Measurements from ENCODE around the gene MAPKAPK3.
A peak's percentile ranks its signal among the peaks of the same experiment; 100 is the strongest.

MAPKAPK3 gene

DNA sequence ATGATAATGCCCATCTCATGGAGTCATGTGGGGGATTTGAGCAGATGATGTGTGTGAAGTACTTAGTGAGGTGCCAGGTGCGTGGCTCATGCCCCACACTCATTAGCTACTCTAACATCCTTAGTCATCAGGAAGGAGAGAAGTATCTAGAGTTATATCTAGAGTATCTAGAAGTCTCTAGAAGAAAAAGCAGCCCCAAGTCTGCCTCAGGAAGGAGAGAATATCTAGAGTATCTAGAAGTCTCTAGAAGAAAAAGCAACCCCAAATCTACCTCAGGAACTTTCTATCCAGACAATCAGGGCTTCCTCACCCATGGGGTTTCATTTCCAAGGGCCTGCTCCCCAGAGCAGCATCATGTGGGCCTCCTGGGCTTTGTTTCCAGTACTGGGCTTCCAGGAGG, 33.1 kb downstream of the MAPKAPK3 start:
- TF ChIP-seq, protein P1, sequence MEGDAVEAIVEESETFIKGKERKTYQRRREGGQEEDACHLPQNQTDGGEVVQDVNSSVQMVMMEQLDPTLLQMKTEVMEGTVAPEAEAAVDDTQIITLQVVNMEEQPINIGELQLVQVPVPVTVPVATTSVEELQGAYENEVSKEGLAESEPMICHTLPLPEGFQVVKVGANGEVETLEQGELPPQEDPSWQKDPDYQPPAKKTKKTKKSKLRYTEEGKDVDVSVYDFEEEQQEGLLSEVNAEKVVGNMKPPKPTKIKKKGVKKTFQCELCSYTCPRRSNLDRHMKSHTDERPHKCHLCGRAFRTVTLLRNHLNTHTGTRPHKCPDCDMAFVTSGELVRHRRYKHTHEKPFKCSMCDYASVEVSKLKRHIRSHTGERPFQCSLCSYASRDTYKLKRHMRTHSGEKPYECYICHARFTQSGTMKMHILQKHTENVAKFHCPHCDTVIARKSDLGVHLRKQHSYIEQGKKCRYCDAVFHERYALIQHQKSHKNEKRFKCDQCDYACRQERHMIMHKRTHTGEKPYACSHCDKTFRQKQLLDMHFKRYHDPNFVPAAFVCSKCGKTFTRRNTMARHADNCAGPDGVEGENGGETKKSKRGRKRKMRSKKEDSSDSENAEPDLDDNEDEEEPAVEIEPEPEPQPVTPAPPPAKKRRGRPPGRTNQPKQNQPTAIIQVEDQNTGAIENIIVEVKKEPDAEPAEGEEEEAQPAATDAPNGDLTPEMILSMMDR (IDR thresholded peaks at IDR 0.05; ENCODE audit: borderline replicate concordance, control extremely low read depth, extremely low read depth, insufficient read depth, missing control alignments) = no peak
- in situ Hi-C loops (cut with MboI; ENCODE audit: low sequenced_read_pairs, unreplicated experiment) = no loop called here
- no peak for DNase-seq (ENCODE audit: low spot score)

DNA sequence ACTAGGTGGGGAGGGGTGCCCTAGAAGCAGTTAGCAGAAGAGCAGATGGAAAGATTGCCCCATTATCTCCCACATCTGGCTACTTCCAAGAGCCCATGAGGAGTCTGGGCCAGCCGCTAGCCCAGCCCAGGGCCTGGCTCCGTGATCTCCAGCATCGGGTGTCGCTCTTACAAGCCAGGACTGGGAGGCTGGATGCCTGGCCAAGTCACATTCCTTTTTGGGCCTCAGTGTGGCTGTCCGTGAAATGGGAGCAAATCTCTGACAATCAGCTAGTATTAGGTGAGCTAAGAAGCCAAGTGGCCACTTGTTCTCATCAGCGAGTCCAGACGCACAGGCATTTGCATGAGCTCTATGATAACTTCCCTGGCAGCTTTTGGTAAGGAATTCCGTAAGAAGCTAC, 34.5 kb downstream of the MAPKAPK3 start:
- TF ChIP-seq, protein P1 (IDR thresholded peaks at IDR 0.05; ENCODE audit: borderline replicate concordance, control extremely low read depth, extremely low read depth, insufficient read depth, missing control alignments) = no peak
- in situ Hi-C loops (cut with MboI; ENCODE audit: low sequenced_read_pairs, unreplicated experiment) = no loop called here
- no peak for DNase-seq (ENCODE audit: low spot score)

DNA sequence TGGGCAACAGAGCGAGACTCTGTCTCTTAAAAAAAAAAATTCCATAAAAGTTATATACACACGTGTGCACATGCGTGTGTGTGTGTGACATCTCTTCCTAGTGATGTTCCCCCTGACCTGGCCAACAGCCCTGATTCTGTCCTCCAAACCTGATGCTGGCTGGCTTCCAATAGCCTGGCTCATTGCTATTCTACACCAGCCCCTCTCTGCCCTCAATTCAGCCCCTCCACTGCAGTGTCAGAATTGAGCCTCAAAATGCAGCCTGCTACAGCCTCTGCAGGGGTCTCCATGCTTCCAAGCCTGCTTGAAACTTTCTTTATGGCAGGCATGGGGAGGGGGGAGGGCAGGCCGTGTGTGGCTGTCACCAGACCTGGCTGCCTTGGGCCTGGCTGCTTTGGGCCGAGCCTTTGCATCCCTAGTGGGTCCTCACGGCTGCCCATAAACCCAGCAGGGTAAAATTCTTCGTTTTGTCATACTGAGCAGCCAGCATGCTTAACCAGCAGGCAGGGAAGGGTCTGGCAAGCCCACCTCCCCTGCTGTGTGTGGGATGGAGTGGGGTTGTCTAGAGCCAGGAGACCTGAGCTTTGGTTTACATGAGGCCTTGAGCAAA, 35.1 kb downstream of the MAPKAPK3 start:
- in situ Hi-C loops (cut with MboI; ENCODE audit: low sequenced_read_pairs, unreplicated experiment) = no loop called here
- no peak for DNase-seq (ENCODE audit: low spot score)
- TF ChIP-seq, protein P1 (IDR thresholded peaks at IDR 0.05; ENCODE audit: borderline replicate concordance, control extremely low read depth, extremely low read depth, insufficient read depth, missing control alignments) = no peak

DNA sequence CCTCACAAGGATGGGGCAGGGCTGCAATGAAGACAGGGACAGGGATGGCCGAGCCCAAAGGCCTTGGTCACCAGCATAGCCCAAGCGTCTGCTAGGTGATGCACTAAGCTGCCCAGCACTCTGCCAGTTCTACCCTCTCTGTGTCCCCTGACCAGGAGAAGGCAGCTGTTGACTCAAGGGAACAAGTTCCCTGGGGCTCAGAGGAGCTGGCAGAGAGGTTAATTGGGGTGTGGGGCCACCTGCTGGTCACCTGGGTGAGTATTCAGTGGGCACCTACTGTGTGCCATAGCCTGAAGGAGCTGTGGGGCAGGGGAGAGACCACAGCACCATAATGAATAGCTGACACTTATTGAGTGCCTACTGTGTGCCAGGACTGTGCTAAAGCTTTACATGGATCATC, 35.8 kb downstream of the MAPKAPK3 start:
- TF ChIP-seq, protein P1 (IDR thresholded peaks at IDR 0.05; ENCODE audit: borderline replicate concordance, control extremely low read depth, extremely low read depth, insufficient read depth, missing control alignments) = peak; percentile 35
- DNase-seq (ENCODE audit: low spot score) = peak; percentile 74
- in situ Hi-C loops (cut with MboI; ENCODE audit: low sequenced_read_pairs, unreplicated experiment) = no loop called here

DNA sequence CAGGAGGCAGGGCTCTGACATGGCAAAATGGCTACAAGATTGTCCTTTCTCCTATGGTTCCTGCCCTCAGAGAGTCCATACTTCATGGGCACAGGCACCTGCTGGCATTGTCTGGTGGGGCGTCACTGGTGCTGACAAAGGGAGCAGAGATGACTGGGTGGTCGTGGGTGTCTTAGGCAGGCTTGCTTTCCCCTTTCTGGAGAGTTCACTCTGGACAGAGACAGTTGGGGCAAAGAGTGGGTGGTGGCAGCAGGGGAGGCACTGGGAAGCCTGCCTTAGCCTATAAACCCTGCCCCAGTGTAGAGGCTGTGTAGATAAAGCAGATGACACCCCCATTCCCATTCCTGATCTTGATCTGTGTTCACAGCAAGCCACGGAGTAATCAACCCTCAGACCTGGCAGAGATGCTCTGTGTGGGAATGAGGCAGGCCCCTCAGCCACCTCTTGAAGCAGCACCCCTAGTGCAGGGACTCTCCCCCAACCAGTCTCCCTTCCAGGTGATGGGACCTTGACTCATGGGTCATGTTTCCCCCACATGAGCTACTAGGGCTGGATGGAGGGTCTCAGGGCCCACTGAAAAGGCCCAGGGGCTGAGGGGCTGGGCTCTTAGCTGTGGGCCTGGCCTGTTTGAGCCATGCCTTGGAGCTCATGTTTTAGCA, 37.1 kb downstream of the MAPKAPK3 start:
- no peak for DNase-seq (ENCODE audit: low spot score)
- TF ChIP-seq, protein P1 (IDR thresholded peaks at IDR 0.05; ENCODE audit: borderline replicate concordance, control extremely low read depth, extremely low read depth, insufficient read depth, missing control alignments) = no peak
- in situ Hi-C loops (cut with MboI; ENCODE audit: low sequenced_read_pairs, unreplicated experiment) = no loop called here

DNA sequence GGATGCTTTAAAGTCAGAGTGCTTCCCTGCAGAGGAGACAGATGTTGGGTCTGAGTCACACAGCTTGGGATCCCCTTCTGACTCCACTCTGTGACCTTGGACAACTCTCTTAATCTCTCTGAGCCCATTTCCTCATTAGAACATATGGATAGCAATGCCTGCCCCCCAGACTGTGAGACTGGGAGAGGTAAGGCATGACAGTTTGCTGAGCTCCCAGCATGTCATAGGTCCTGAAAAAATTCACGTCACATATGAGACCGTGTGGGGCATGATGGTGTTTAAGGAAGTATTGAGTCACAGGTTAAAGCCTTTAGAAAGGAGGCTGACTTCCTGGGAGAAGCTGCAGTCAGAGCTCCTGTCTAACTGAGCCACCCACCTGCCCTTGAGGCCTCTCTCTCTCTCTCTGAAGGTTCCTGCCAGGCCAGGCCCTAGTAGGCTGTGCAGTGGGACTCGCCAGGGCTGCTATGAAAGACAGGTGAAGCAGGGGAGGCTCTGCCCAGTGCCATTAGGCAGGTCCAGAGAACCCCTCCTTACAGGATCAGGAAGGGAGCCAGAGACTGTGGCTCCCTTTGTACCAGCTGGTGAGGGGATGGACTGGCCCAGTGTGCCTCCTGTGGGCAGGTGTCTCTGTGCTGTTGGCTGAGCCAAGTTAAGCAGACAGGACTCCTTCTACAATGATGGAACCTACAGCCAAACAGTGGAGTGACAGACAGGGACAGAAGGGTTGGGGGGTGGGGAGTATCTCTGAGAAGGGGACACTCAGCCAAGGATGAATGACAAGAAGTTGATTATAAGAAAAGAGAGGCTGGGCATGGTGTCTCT, 38.3 kb downstream of the MAPKAPK3 start:
- no peak for DNase-seq (ENCODE audit: low spot score)
- in situ Hi-C loops (cut with MboI; ENCODE audit: low sequenced_read_pairs, unreplicated experiment) = no loop called here
- TF ChIP-seq, protein P1 (IDR thresholded peaks at IDR 0.05; ENCODE audit: borderline replicate concordance, control extremely low read depth, extremely low read depth, insufficient read depth, missing control alignments) = no peak
